A673 (cell line): ENCODE measurements around the gene IGFBP2.

ENCODE experiments used
- EZH2 ChIP-seq: fragments of 200-600 bp; sonication (generic); IDR thresholded peaks from 2 replicates; pipeline ENCODE4 v1.6.1; 2017; ENCODE audit warnings: borderline replicate concordance, low read depth, mild to moderate bottlenecking, mixed read lengths, antibody characterized with exemption, low read length; ENCODE audit not compliant: poor library complexity, severe bottlenecking
- TF ChIP-seq, protein P1 (sequence below): fragments of 300-800, 200-600 bp; sonication (generic); conservative IDR thresholded peaks from 2 replicates; pipeline ENCODE4 v1.5.1; 2017; ENCODE audit warnings: low read depth, mild to moderate bottlenecking, antibody characterized with exemption, low read length, moderate library complexity, mixed read lengths

DNA sequence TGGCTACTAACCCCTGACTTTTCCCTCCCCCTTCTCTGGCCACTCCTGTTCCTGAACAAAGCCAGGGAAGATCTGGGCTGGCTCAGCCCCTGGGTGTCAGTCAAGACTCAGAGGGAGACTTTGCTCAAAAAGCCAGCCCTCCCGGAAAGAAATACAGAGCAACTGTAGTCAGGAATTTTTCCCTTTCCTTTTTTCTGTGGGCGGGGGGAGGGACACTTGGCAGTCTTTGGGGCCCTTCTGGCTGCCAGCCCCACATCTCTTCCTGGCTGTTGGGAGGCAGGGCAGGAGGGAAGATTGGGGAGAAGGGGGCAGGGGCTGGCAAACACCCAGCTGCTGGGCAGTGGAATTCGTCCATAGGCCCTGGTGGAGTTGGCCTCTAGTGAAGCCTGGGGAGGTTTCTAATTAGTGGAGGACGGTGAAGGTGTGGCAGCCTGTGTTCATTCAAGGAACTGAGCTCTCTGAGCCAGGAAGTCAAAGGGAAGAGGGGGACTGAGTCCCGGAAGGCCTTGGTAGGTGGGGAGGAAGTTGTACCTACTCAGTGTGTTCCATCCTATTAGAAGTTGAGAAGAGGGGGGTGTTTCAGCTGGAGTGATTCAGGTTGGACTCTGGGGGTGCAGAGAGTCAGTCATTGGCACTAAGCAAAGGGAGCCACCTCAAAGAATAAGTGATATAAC is 10.9 kb downstream of the IGFBP2 start:
- TF ChIP-seq, protein P1, sequence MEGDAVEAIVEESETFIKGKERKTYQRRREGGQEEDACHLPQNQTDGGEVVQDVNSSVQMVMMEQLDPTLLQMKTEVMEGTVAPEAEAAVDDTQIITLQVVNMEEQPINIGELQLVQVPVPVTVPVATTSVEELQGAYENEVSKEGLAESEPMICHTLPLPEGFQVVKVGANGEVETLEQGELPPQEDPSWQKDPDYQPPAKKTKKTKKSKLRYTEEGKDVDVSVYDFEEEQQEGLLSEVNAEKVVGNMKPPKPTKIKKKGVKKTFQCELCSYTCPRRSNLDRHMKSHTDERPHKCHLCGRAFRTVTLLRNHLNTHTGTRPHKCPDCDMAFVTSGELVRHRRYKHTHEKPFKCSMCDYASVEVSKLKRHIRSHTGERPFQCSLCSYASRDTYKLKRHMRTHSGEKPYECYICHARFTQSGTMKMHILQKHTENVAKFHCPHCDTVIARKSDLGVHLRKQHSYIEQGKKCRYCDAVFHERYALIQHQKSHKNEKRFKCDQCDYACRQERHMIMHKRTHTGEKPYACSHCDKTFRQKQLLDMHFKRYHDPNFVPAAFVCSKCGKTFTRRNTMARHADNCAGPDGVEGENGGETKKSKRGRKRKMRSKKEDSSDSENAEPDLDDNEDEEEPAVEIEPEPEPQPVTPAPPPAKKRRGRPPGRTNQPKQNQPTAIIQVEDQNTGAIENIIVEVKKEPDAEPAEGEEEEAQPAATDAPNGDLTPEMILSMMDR = no peak
- no peak for TF ChIP-seq EZH2
